Activated CD4-positive, alpha-beta memory T cell treated with anti-CD3 and anti-CD28 coated beads for 36 hours (primary cell): ENCODE measurements around the gene ATIC. TPM values are rescaled to one million over a fixed set of nuclear protein-coding genes. Genes with fewer than 3 reads are reported as not detected.
A peak's percentile ranks its signal among the peaks of the same experiment; 100 is the strongest.
"Not testable (repeated sequence)": the region's sequence is repeated elsewhere in the genome, so short reads cannot be mapped to it uniquely, and the experiment has no call there.

Source experiments
- CTCF ChIA-PET: fragments of 350-600 bp; sonication (Branson Sonifier 250); formaldehyde crosslinking; loops from one replicate; lab custom pipeline; 2021; ENCODE audit warnings: antibody characterized with exemption, inconsistent platforms; lab: Charles Lee
- POLR2A ChIA-PET: fragments of 350-600 bp; sonication (Branson Sonifier 250); formaldehyde crosslinking; loops from one replicate; lab custom pipeline; 2021; ENCODE audit warnings: antibody characterized with exemption; lab: Charles Lee
- DNase-seq: peaks from one replicate; pipeline ENCODE4 v3.0.0-alpha.2; 2020
- H3K27ac Mint-ChIP-seq: one replicate; pipeline ENCODE4 v1.8.0; 2021; ENCODE audit warnings: mixed read lengths
- H3K27me3 Mint-ChIP-seq: one replicate; pipeline ENCODE4 v1.8.0; 2021; ENCODE audit warnings: mixed read lengths
- H3K36me3 Mint-ChIP-seq: one replicate; pipeline ENCODE4 v1.8.0; 2021; ENCODE audit warnings: mixed read lengths
- H3K4me1 Mint-ChIP-seq: one replicate; pipeline ENCODE4 v1.8.0; 2021; ENCODE audit warnings: low read depth, mixed read lengths
- H3K4me3 Mint-ChIP-seq: one replicate; pipeline ENCODE4 v1.8.0; 2021; ENCODE audit warnings: mild to moderate bottlenecking, mixed read lengths
- H3K9me3 Mint-ChIP-seq: one replicate; pipeline ENCODE4 v1.8.0; 2021; ENCODE audit warnings: mixed read lengths
- intact Hi-C: fragments of 100-400 bp; cut with micrococcal nuclease; formaldehyde crosslinking; loops from one replicate; pipeline ENCODE4 v1.15.1; 2023
- total RNA-seq, 2 experiments: library from RNA; stranded (reverse); gene quantifications; one replicate each; pipeline ENCODE4 v1.2.3, GENCODE V29; 2021

The ATIC gene
- total RNA-seq, 2 experiments from 2014 or later = 256 to 261 TPM

DNA sequence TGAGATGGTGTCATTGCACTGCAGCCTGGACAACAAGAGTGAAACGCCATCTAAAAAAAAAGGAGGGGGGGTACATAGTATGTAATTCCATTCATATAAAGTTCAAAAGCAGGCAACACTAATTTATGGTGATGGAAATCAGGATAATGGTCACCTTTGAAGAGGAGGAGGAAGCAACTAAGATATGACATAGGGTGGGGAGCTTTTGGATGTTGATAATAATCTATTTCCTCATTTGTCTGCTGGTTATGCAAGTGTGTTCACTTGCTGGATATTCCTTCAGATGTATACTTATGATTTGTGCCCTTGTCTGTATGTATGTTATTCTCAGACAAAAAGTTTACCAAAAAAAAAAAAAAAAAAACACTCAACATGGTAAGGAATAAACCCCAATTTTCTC is 28.6 kb upstream of the ATIC start:
- Mint-ChIP-seq H3K9me3 (no peaks in the 10 kb centered on the region), H3K27me3 (no peaks in the 10 kb centered on the region), H3K27ac (no peak overlapping the region), H3K36me3 (no peaks in the 10 kb centered on the region), H3K4me3 (no peak overlapping the region), H3K4me1 (no peaks in the 10 kb centered on the region)
- CTCF ChIA-PET = no interaction called here
- POLR2A ChIA-PET = no interaction called here
- DNase-seq = no peak
- intact Hi-C loops = no loop called here

DNA sequence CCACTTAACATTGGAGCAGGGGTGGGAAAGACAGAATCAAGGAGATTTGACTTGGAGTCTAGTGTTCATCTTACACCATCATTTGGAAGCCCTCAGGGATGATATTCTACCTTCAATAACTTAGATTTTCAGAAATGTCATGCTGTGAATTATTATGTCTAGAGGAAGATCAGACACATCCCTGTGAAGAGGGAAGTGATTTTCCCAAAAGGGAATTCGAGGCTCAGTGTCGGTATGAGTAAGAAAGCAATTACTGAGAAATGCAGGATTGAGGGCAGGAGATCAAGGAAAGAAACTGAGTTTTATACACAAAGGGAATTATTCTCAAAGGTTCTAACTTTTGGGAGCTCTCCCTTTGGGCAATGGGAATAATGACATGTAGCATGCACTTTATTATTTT is 25.6 kb upstream of the ATIC start:
- Mint-ChIP-seq H3K27ac (no peak overlapping the region), H3K27me3 (peaks cover 2% of the 10 kb centered on the region), H3K4me1 (no peaks in the 10 kb centered on the region), H3K9me3 (no peaks in the 10 kb centered on the region), H3K36me3 (no peaks in the 10 kb centered on the region), H3K4me3 (no peak overlapping the region)
- ChIA-PET POLR2A (no interaction called here), CTCF (interaction anchor here (1.0 kb wide), 1 partner anchor 17 kb away, joined by 4 read pairs; no protein-coding TSS in a partner anchor)
- DNase-seq = no peak
- intact Hi-C loops = no loop called here

DNA sequence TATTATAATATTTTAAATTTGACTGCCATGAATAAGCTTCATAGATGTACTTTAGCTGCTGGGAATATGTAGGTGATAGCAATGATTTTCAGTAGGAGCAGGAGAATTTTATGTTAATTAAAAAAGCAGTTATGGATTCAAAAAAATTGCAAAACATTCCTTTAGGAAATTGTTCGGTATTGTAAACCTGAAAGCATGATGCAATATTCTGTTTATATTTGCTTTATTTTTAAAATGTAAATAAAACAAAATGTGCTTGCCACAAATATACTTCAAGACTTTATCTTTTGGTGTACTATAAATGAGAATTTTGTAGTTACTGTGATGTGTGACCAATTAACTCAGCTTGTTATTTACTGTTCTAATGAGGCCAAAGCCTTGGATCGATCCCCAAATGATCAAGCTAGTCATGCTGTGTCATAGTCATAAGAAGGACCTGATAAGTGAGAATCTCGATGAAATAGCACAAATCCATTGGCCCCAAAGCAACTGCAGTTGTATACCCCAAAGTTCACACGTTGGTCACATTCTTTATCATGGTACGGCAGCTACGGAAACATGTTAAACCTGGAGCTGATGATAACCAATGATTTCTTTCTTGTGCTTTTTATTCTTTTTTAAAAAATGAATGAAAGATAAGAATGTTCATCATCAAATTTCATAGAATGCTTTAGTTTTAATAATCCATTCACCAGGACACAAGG is 23.6 kb upstream of the ATIC start:
- intact Hi-C loops = no loop called here
- H3K4me3 Mint-ChIP-seq = no peak overlapping the region
- H3K27ac Mint-ChIP-seq = no peak overlapping the region
- H3K9me3 Mint-ChIP-seq = no peaks in the 10 kb centered on the region
- H3K4me1 Mint-ChIP-seq = no peaks in the 10 kb centered on the region
- peaks cover 2% of the 10 kb centered on the region for H3K27me3 Mint-ChIP-seq
- DNase-seq = no peak
- POLR2A ChIA-PET = no interaction called here
- no peaks in the 10 kb centered on the region for H3K36me3 Mint-ChIP-seq
- CTCF ChIA-PET = no interaction called here

DNA sequence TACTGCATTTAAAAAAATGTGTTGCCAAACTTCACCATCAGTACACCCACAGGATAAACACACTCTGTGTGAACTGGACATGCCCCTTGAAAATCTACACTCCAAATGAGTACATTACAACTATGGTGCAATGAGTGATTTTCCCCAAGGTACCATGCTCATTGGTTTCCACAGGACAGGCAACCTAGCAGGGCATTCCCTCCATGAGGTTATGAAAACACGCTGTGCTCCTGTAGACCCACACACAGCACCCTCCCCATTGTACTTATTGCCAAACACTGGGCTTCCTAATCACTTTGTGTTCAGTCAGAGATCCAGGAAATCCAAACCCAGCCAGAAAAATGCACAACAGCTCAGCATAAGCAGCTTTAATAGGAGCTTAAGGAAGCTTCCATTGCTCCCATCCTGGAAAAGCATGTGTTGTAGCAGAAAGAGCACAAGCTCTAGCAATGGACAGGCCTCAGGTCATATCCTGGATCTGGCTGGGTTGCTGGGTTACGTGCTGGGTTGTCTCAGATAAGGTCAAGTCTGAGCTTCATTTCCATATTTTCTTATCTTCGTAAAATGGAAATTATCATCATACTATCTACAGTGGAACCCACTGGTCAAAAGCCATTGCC is 20.8 kb upstream of the ATIC start:
- Mint-ChIP-seq H3K27ac (no peak overlapping the region), H3K27me3 (peaks cover 3% of the 10 kb centered on the region), H3K4me1 (no peaks in the 10 kb centered on the region), H3K9me3 (no peaks in the 10 kb centered on the region), H3K36me3 (no peaks in the 10 kb centered on the region), H3K4me3 (no peak overlapping the region)
- DNase-seq = no peak
- CTCF ChIA-PET = no interaction called here
- intact Hi-C loops = no loop called here
- POLR2A ChIA-PET = no interaction called here

DNA sequence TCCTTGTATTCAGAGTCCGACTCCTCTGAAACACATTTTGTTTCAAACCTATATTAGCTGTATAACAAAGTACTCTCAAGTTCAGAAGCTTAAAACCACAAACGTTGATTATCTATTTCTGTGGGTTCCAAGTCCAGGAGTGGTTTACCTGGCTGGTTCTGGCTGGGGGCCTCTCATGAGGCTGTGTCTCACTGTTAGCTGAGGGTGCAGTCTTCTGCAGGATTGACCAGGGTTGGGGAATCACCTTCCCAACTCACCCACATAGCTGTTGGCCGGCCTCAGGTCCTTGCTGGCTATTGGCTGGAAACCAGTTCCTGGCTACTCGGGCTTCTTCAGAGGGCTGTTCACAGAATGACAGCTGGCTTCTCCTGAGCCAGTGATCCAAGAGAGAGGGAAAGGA is 18.0 kb upstream of the ATIC start:
- H3K9me3 Mint-ChIP-seq = no peaks in the 10 kb centered on the region
- no peak overlapping the region for H3K27ac Mint-ChIP-seq
- no peaks in the 10 kb centered on the region for H3K36me3 Mint-ChIP-seq
- no peaks in the 10 kb centered on the region for H3K4me1 Mint-ChIP-seq
- intact Hi-C loops = no loop called here
- H3K4me3 Mint-ChIP-seq = no peak overlapping the region
- ChIA-PET CTCF (interaction anchor here (1.4 kb wide), 1 partner anchor 24 kb away, joined by 3 read pairs; no protein-coding TSS in a partner anchor), POLR2A (no interaction called here)
- DNase-seq = no peak
- H3K27me3 Mint-ChIP-seq = peaks cover 3% of the 10 kb centered on the region

DNA sequence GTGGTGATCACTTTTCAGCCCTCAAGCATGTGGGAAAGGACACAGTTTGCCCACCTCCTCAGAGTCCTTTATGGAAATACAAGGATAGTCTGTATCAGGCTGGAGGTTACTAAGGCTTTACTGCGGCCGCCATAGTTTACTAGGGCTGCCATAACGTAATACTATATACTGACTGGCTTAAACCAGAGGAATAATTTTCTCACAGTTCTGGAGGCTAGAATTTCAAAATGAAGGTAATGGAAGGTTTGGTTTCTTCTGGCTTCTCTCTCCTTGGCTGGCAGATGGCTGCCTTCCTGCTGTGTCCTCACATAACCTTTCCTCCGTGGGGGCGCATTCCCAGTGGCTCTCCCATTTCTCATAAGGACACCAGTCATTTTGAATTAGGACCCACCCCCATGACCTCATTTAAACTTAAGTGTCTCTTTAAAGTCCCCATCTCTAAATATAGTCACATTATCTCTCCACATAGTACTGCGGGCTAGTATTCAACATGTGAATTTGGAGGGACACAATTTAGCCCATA is 12.5 kb upstream of the ATIC start:
- intact Hi-C loops = no loop called here
- POLR2A ChIA-PET = no interaction called here

DNA sequence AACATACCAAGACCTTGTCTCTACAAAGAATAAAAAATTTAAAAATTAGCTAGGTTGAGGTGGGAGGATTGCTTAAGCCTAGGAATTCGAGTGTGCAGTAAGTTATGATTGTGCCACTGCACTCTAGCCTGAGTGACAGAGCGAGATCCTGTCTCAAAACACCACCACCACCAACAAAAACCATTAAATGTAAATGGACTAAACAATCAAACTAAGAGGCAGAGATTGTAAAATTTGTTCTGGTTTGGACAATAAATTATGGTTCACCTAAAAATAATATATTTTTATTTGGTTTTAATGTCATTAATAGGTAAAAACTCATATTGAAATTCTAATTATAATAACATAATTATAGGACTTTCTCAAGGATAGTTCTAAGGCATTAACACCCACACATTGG is 9.9 kb upstream of the ATIC start:
- peaks cover 5% of the 10 kb centered on the region for H3K36me3 Mint-ChIP-seq
- intact Hi-C loops = no loop called here
- no peaks in the 10 kb centered on the region for H3K4me1 Mint-ChIP-seq
- peaks cover 6% of the 10 kb centered on the region for H3K9me3 Mint-ChIP-seq
- no peak overlapping the region for H3K27ac Mint-ChIP-seq
- no peaks in the 10 kb centered on the region for H3K27me3 Mint-ChIP-seq
- H3K4me3 Mint-ChIP-seq = no peak overlapping the region
- ChIA-PET CTCF (no interaction called here), POLR2A (no interaction called here)
- no peak for DNase-seq

More for the DNA sequence above, 12.5 kb upstream of the ATIC start:
- DNase-seq = no peak
- Mint-ChIP-seq H3K27me3 (no peaks in the 10 kb centered on the region), H3K36me3 (peaks cover 5% of the 10 kb centered on the region), H3K4me3 (no peak overlapping the region), H3K9me3 (peaks cover 6% of the 10 kb centered on the region), H3K27ac (no peak overlapping the region), H3K4me1 (no peaks in the 10 kb centered on the region)
- CTCF ChIA-PET = no interaction called here

DNA sequence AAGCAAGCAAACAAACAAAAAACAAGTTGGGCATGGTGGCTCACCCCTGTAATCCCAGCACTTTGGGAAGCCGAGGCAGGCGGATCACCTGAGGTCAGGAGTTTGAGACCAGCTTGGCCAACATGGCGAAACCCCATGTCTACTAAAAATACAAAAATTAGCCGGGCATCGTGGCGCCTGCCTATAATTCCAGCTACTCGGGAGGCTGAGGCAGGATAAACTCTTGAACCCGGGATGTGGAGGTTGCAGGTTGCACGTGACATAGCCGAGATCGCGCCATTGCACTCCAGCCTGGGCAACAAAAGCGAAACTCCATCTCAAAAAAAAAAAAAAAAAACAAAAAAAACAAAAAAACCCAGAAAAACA is 617 bp upstream of the ATIC start:
- peak; percentile 44 for DNase-seq
- ChIA-PET POLR2A (interaction anchor here (0.9 to 1.1 kb wide), 3 partner anchors 37 to 502 kb away, joined by 3 read pairs; partner anchors contain the start of gene BARD1), CTCF (interaction anchor here (0.6 kb wide), 1 partner anchor 48 kb away, joined by 3 read pairs; no protein-coding TSS in a partner anchor)
- intact Hi-C loops = loop anchor here (10.0 kb wide), 1 partner anchor 704 kb away; the partner anchor contains the start of gene MREG
- peak overlapping the region; percentile 82 for H3K4me3 Mint-ChIP-seq
- H3K9me3 Mint-ChIP-seq, H3K27me3 Mint-ChIP-seq: not testable (repeated sequence)
- peaks cover 32% of the 10 kb centered on the region for H3K36me3 Mint-ChIP-seq
- H3K27ac Mint-ChIP-seq = peak overlapping the region; percentile 82
- H3K4me1 Mint-ChIP-seq = peaks cover 29% of the 10 kb centered on the region

DNA sequence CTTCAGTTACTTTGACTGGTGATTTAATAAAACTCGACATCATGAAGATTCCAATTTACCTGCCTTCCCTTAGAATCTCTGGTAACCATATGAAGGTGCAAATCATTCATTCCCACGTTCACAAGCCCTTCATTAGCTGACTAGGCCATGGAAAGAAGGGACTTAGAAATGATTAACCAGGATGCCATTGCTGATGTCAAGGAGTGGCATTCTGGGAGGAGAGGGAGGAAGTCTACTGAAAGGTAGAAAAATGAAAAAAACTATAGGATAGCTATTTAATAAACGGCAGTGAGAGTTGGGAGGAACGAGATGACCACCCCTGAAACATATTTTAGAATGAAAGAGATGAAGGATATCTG is 1.4 kb downstream of the ATIC start:
- Mint-ChIP-seq H3K27me3 (no peaks in the 10 kb centered on the region), H3K36me3 (peaks cover 40% of the 10 kb centered on the region), H3K4me1 (peaks cover 33% of the 10 kb centered on the region), H3K27ac (peak overlapping the region; percentile 88), H3K9me3 (no peaks in the 10 kb centered on the region), H3K4me3 (peak overlapping the region; percentile 91)
- intact Hi-C loops = loop anchor here (10.0 kb wide), 1 partner anchor 702 kb away; the partner anchor contains the start of gene MREG
- ChIA-PET CTCF (interaction anchor here (1.2 kb wide), 1 partner anchor 24 kb away, joined by 3 read pairs; no protein-coding TSS in a partner anchor), POLR2A (no interaction called here)
- no peak for DNase-seq

DNA sequence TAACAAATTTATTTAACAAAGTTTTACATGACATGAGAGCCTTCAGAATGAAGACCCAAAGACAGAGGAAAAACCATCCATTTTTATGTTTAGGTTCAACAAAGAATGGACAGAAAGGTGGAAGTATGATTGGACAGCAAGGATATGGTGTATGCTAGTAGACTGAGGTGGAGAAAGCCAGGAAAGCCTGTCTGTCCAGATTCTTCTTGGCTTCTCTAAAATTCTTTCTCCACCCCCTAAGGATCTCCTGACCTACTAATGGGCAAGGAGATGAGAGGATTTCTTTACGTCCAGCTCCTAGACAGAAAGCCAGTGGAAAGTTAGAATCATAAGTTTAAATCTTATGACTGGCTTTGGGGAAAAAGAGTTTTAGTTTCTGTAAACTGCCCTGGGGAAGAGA is 3.0 kb downstream of the ATIC start:
- H3K4me1 Mint-ChIP-seq = peaks cover 35% of the 10 kb centered on the region
- peak overlapping the region; percentile 16 for H3K27ac Mint-ChIP-seq
- H3K36me3 Mint-ChIP-seq = peaks cover 50% of the 10 kb centered on the region
- DNase-seq = no peak
- ChIA-PET POLR2A (no interaction called here), CTCF (no interaction called here)
- intact Hi-C loops = loop anchor here (10.0 kb wide), 1 partner anchor 700 kb away; the partner anchor contains the start of gene MREG
- no peak overlapping the region for H3K4me3 Mint-ChIP-seq
- no peaks in the 10 kb centered on the region for H3K27me3 Mint-ChIP-seq
- no peaks in the 10 kb centered on the region for H3K9me3 Mint-ChIP-seq

DNA sequence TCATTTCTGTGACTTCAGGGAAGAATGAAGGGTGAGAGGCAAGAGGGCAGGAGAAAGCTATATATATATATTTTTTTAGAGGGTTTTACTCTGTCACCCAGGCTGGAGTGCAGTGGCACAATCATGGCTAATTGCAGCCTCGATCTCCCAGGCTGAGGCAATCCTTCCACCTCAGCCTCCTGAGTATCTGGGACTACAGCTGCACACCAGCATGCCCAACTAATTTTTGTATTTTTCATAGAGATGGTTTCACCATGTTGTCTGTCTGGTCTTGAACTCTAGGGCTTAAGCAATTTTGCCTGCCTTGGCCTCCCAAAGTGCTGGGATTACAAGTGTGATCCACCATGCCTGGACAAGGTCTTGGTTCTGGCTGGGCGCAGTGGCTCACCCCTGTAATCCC is 3.4 kb downstream of the ATIC start:
- ChIA-PET CTCF (no interaction called here), POLR2A (no interaction called here)
- Mint-ChIP-seq H3K27ac (peak overlapping the region; percentile 16), H3K27me3 (no peaks in the 10 kb centered on the region), H3K4me3 (no peak overlapping the region), H3K9me3 (no peaks in the 10 kb centered on the region), H3K4me1 (peaks cover 37% of the 10 kb centered on the region), H3K36me3 (peaks cover 53% of the 10 kb centered on the region)
- intact Hi-C loops = loop anchor here (10.0 kb wide), 1 partner anchor 700 kb away; the partner anchor contains the start of gene MREG
- DNase-seq = no peak

DNA sequence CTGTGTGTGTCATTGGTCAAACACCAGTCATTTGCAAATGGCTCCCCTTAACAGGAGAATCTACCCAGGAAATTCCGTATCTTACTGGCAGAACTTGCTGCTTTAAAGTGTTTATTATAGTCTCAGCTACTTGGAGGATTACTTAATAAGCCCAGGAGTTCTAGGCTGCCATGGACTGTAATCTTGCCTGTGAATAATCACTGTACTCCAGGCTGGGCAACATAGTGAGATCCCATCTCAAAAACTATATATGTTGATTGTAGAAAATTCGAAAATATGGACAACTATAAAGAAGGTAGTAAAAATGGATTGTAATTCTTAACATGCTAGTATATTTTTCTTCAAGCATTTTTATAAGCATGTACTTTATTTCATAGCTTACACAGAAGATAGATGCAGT is 4.5 kb downstream of the ATIC start:
- DNase-seq = no peak
- POLR2A ChIA-PET = no interaction called here
- Mint-ChIP-seq H3K27me3 (no peaks in the 10 kb centered on the region), H3K4me1 (peaks cover 43% of the 10 kb centered on the region), H3K36me3 (peaks cover 62% of the 10 kb centered on the region), H3K9me3 (no peaks in the 10 kb centered on the region), H3K27ac (no peak overlapping the region), H3K4me3 (no peak overlapping the region)
- intact Hi-C loops = loop anchor here (10.0 kb wide), 1 partner anchor 698 kb away; the partner anchor contains the start of gene MREG
- CTCF ChIA-PET = no interaction called here
